HG03558 (cell line): Measurements from ENCODE around the gene JAZF1.
"Not testable (repeated sequence)": the region's sequence is repeated elsewhere in the genome, so short reads cannot be mapped to it uniquely, and the experiment has no call there.

Experiments
- ATAC-seq: cut with Tn5 transposase; IDR thresholded peaks from one replicate; pipeline ENCODE4 v1.9.1; 2021; ENCODE audit warnings: moderate number of reproducible peaks; ENCODE audit not compliant: unreplicated experiment; ENCODE audit errors: extremely low read depth

The JAZF1 gene

DNA sequence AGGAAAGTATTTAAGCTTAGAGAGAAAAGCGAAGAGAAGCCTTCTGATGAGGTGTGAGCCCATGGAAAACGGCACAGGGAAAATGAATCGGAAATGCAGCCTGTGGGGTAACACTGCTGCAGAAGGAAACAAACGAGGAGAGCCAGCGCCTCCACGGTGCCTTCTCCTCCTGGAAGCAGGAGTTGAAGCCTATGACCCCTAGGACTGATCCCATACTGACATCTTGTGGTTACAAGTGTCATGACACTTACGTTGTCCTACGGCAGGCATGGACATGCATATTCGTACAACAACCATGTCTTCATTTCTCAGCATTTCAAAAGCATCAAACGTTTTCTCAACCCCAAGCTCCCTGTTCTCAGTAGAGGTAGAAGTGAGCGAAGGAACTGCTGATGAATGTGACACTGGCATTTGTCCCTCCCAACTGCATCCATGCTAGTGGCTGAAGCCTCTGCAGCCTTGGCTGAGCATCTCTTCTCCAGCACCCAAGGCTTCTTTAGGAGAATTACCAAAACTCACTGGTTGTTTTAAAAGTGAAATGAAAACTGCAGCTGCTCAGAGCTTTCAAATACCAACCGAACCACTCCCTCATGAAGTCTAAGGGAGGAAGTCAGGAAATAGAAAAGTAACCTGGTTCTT, 160.2 kb downstream of the JAZF1 start:
- ATAC-seq, result no peak

DNA sequence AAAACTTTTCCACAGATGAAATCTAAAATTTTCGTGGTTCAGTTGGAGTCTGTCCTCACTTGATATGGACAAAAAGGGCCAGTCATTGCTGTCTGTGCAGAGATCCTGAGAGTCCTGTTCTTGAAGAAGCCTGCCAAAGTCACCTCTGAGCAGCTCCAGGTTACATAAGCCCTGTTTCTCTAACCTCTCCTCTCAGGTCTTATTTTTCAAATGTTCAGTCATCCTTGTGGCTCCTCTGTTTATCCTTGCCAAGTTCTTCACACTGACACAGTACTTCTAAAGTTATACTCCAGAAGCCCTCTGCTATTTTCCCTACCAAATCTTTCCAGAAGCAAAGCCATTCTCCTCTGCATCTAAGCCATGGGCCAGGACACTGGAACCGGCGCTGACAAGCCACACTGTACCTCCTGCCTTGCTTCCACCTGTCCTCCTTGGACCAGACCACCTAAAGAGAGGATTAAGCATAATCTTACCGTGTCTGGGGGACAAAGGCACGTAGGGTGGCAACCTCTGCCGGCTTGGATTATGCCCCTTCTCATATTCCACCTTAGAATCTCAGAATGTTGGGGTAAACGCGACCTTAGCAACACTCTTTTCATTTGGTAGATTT, 161.6 kb downstream of the JAZF1 start:
- ATAC-seq, result no peak

DNA sequence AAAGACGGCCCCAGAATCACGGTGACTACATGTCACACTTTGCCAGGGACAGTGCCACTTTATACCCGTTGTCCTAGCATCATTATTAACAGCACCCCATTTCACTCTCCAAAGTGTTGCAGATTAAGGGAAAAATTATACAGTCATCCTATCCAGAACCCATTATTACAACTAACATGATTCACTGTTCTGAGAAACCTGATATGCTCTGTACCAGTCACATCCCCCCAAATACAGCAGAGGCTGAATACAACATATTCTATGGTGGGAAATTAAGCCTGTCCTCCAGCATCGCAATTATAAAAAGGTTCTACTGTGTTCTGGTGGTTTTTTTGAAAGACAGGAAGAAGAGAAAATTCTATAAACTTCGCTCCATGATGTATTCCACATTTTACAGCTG, 162.1 kb downstream of the JAZF1 start:
- ATAC-seq, result no peak

DNA sequence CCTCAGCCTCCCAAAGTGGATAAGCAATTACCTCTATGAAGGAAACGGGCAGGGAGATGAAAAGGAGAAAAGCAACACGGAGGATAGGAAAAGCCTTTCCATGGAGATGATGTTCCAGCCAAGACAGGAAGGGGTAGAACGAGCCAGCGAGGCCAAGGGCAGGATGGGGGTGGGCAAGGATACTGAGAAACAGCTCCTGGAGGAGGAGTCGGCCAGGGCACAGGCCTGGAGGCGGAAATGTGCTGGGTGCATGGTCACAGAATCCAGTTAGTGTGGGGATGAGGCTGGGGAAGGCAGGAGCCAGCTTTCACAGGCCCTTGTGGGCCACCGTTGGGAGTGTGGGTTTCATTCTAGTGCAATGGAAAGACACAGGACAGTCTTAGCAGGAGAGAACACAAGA, 162.6 kb downstream of the JAZF1 start:
- ATAC-seq, result no peak

DNA sequence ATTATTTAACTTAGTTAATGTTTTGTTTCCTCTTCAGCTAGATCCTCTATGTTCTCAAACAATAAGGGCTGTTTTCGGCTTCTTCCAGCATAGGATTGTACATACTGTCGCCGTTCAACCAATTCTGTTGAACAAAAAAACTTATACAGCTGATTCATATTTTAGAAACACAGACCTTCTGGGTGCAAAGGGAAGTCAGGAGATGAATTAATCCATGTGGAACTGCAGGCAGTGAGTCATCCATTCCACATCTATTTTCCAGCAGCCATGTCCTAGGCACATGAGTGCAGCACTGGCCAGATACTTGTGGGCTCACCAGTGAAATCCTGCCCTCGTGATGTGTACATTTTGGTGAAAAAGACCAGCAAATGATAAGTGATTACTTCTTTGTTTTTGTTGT, 163.2 kb downstream of the JAZF1 start:
- no peak for ATAC-seq

DNA sequence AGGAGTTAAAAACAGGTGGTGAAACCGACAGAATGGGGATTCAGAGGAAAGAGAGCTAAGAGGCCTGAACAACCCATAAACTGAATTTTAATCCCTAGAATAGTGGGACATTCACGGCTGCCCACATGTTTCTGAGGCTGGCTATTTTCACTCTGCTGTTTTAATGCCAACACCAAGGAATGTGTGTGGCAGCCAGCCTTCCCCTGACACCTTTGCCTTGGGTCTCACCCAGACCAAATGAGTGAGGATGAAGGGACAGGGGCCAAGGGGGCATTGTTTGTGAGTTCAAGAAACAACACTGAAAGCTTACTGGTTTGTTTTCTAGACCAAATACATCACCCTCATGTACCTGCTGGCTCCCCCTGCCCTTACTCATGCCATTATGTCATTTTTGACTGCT, 164.3 kb downstream of the JAZF1 start:
- no peak for ATAC-seq

DNA sequence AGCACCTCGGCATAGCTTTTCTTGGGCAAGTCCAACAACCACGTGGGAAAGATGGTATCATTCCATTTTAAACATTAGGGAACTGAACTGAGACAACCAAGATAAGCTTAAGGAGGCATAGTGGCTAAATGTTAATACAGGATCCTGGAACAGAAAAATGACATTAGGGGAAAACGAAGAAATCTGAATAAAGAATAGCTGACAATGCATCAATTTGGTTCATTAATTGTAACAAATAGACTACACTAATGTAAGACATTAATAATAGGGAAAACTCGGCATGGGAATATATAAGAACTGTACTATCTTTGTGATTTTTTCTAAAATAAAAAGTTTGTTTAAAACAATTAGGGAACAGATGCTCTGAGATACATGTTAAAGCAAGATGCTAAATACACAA, 165.4 kb downstream of the JAZF1 start:
- ATAC-seq, result no peak

DNA sequence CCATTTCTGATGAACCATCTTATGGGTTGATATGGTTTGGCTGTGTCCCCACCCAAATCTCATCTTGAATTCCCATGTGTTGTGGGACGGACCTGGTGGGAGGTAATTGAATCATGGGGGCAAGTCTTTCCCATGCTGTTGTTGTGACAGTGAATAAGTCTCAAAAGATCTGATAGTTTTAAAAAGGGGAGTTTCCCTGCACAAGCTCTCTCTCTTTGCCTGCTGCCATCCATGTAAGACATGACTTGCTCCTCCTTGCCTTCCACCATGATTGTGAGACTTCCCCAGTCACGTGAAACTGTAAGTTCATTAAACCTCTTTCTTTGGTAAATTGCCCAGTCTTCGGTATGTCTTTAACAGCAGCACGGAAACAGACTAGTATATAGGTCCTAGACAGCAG, 166.3 kb downstream of the JAZF1 start:
- ATAC-seq, result not testable (repeated sequence)

DNA sequence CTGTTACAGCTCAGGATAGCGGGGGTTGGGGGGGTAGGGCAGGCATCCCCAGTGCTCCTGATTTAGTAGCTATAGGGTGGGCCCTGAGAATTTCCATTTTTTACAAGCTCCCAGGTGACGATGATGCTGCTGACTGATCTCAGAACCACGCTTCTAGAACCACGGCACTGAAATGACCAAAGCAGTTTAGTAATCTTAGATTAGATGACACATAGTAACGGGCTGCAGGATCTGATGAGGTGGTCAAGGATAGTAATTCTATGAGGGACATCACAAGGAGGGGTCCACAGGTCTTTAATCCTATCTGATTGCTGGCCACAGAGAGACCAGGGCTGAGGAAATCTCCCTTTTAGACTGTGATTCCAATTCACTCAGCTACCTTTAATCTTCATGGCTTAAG, 167.2 kb downstream of the JAZF1 start:
- no peak for ATAC-seq

DNA sequence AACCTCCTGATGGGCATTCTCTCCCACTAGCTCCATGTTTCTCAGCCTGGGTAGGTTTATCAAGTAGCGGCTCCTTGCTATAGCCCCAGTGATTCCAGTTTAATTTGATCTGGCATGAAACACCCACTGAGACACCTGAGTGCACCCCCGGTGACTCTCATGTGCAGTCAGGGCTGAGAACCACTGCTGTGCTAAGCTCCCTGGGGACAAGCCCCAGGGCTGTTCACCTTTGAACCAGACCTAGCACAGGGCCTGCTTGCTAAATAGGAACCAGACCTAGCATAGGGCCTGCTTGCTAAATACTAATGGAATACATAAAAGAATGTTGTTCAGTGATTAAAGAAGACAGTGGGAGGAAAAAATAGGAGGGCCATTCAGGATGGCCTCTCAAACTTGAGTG, 167.6 kb downstream of the JAZF1 start:
- no peak for ATAC-seq

DNA sequence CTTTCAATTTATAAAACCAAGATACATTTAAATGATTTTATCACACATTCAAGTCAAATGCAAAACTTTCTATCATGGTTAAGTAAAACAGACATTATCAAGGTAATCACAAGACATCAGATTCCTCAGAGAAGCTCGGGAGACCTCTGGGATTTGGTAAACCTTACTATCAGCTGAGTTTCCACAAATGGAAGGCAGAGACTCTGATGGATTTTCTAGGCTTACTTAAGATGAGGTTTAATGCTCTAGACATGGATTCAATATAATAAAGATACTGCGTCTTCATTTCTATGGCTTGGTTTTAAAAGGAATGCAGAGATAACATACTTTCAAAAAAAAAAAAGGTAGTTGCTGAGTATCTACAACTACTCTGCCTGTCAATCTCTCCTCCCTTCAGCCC, 171.7 kb downstream of the JAZF1 start:
- no peak for ATAC-seq

DNA sequence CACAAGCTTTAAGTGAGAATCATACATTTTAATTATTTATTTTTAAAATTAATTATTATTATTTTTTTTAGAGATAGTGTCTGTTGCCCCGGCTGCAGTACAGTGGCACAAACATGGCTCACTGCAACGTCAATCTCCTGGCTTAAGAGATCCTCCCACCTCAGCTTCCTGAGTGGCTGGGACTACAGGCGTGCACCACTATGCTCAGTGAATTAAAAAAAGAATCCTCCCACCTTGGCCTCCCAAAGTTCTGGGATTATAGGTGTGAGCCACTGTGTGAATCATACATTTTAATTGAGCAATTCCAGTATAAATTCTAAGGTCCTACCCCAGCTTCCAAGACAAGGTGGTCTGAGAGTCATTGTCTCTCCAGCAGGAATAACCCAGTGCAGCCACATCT, 172.4 kb downstream of the JAZF1 start:
- ATAC-seq, result no peak

DNA sequence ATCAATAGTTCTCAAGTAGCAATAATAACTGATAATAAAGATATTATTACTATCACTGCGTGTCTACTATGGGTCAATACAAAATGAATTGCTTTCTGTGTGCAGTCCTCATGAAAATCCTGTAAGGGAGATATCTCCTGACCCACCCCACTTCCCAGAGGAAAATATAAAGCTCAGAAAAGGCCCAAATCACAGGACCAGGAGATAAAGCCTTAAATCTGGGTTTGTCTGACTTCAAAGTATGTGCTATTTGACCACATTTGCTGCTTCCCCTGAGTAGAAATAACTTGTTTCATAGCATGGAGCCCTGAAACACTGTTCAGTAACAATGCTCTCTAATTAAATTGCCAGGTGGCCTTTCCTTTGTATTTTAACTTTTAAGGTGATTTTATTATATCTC, 174.1 kb downstream of the JAZF1 start:
- no peak for ATAC-seq

DNA sequence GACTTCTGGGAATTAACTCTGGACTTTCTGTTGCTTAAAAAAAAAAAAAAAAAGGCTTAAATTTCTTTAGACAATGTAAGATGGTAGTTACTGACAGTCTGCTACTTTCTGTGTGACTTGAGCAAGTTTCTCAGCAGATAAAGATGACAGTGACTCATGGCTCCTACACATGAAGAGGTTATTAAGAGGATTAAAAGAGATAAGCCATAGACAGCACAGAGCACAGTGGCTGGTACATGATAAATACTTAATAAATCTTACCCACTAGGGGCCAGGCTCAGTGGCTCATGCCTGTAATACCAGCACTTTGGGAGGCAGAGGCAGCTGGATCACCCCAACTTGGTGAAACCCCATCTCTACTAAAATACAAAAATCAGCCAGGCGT, 174.8 kb downstream of the JAZF1 start:
- ATAC-seq, result no peak

DNA sequence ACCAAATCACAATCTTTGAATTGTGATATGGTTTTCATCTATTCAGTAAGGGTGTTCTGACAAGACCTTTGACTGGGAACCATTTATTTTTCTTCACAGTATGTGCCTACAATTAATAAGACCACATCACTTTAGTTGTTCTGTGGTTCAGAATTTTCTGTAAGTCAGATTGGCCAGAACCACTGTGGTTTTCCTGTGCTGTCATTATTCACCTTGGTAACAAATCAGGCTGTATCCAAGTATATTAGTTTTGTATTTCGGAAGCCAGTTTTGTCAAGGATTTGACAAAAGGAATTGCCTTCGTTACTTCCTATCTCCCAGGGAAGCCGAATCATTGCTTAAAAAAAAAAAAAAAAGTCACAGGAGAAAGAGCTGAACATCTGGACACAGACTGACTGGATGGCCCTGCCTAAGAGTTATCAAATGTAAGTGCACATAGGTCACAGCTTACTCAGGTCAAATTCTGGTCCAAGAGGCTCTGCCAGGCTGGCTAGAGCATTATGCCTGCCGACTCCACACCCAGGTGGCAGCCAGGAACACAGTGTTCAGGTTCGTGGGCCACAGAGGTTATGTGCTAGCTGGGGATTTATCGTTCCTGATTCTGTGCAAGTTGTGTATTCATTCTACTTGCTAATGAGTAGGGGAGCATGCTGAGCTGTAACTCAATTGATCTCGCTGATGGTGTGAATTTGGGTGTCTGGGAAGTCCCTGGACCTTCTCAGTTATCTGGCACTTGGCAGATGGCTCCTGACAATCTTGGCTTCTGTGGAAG, 175.3 kb downstream of the JAZF1 start:
- ATAC-seq, result no peak

DNA sequence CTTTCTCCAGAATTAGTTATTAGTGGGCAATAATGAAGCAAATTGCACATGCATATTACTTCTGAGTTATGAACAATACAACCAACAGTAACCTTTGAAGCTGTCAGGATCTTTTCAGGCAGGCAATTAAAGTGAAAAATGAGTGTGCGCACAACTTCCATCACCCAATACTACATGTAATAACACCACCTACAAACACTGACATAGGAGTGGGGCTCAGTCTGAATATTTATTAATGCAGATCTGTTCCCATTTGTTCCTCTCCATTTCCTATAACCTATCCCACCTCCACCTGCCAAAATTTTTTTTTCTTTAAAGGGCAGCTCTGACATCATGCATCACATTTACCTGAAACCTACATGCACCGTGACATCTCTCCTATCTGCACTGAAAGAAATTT, 177.2 kb downstream of the JAZF1 start:
- ATAC-seq, result no peak

DNA sequence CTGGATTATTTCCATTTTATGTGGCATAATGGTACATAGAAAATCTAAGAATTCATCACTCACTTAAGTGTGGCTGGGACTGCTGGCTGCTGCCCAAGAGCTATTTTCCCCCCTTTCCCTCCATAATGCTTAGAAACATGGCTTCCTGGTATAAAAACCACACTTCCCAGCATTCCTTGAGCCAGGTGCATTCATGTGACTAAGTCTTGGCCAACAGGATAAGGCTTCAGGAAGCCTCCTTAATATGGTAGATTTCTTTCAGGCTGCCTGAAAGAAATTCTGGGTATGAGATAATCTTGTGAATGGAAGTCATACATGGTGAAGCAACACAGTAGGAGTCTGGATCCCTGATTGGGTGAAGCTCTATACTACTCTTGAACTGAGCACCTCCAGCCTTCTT, 178.0 kb downstream of the JAZF1 start:
- no peak for ATAC-seq

DNA sequence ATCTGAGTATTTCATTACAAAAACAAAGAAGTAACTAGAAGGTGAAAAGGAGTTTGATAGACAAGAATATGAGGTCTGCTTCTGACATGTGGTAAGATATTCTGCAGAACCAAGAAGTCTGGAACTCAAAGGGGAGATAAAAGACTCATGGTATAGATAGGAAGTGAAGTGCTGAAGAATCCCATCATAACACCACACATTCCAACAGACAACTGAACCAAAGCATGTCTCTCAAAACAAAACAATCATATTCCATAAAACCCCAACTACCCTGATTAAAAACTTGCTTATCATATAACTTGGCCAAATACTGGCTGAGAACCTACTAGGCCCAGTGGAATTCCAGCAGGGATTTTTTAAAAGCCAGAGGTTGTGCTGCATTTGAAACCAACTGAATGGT, 178.7 kb downstream of the JAZF1 start:
- no peak for ATAC-seq

DNA sequence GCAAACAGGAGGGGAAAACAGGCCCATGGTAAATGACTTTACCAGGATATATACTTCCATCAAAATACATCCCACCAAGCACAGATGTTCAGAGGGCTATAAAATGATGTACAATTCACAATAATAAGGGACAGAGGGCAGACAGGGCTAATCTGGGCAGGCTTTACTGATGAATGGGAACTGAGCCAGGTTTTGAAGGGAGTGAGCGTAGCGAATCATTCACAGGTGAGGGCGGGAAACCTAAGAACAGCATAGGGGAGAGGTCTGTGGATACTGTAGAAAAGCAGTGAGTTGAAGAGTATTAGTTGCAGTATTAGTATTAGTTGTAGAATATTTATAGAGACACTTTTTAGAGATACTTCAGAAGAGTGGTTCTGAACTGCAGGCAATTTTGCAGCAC, 180.8 kb downstream of the JAZF1 start:
- no peak for ATAC-seq

DNA sequence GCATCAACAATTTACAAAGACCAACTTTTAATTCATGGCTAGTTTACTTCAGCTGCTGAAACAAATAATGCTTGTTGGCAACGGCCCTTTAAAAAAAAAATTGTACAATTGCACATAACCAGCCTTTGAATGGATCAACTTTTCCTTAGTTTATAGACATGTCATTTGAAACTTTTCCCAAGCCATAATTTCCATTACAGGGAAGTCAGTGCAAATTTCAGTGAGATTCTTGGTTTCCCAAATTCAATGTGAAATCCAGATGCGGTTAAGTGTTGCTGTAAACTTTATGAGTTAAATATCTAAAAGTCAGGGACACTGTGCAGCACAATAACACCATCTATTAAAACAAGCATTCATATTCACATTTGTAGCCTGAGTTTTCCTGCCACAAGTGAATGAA, 182.2 kb downstream of the JAZF1 start:
- no peak for ATAC-seq

DNA sequence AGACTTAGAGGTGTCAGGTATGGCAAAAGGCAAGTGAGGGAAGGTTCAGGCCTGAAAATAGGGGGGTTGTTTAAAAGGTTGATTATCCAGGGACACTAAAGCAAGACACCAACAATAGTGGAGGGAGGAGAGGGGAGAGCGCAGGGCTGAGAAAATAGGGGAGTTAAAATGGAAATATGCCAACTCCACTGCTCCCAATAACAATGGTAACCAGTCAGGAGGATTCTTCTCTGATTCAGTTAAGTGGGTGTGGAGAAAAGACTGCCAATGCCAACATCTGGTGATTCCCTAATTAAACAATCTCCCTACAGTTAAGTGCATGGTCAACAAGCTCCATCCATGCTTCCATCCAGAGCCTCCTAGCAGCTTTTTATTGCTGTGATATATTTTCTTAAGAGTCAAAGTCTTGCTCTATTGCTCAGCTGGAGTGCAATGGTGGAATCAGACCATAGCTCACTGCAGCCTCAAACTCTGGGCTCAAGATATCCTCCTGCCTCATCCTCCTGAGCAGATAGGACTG, 183.3 kb downstream of the JAZF1 start:
- ATAC-seq, result no peak

DNA sequence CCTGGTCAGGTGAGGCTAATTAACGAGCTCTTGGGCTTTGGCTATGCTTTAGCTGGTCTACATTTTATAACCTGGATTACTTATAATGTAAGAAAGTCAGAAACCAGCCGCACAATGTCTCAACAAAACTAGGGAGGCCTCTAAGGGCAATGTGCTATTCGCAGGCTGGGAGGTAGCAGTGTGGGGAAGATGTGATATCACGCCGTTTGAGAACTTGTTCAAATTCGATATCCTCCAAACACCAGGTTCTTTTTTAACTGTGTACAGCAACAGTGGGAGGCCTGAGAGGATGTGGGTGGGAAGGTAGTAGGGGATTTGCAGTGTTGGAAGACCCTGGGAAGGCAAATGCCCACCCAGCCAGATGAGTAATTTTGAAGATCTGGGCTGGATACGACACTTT, 184.5 kb downstream of the JAZF1 start:
- ATAC-seq, result no peak
